AG09309 (cell line): ENCODE data around the gene HLX.

Experiments used
- DNase-seq: peaks from one replicate; pipeline ENCODE4 v3.0.0-alpha.2; 2010; ENCODE audit warnings: low read depth
- H3K4me3 ChIP-seq: 2 replicates; pipeline ENCODE4 v1.5.1; 2011; ENCODE audit warnings: mild to moderate bottlenecking, low read depth, low read length, moderate library complexity; ENCODE audit not compliant: control insufficient read depth
- CTCF ChIP-seq: IDR thresholded peaks from 2 replicates; pipeline ENCODE4 v1.5.1; 2011; ENCODE audit warnings: mild to moderate bottlenecking, low read depth, low read length, inconsistent platforms; ENCODE audit not compliant: insufficient read depth, control insufficient read depth; ENCODE audit errors: missing control alignments

Gene HLX

DNA sequence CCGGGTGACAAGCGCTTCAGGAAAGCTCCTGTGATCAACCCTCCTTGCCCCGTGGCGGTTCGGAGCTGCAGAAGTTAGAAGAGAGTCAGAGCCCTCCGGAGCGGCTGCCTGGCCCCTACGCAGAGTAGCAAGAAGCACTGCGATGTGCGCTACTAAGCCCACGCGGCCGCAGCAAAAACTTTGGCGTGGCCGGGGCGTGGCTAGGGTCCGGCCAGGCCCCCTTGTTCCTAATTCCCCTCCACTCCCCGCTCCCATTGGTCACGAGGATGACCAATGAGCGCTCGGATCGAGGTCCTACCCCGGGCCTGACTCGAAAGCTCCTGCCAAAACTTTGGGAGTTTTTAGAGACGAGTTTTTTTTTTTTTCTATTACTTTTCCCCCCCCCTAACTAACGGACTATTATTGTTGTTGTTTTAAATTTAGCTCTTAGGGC is at the start of gene HLX:
TSS of gene HLX (plus strand) at position 368 of the 433 bp plus-strand sequence. CDS start 415 bp downstream, outside the sequence.
- peak within 1 kb of the TSS; percentile 61 for H3K4me3 ChIP-seq
- peak; percentile 72 for DNase-seq
- TF ChIP-seq CTCF = no peak

- no peak for DNase-seq
- TF ChIP-seq CTCF = no peak
- no peak overlapping the region for H3K4me3 ChIP-seq
These were observed 45.8 kb upstream of the HLX start for GRCh38 chr1:220833436-220833835.

DNA sequence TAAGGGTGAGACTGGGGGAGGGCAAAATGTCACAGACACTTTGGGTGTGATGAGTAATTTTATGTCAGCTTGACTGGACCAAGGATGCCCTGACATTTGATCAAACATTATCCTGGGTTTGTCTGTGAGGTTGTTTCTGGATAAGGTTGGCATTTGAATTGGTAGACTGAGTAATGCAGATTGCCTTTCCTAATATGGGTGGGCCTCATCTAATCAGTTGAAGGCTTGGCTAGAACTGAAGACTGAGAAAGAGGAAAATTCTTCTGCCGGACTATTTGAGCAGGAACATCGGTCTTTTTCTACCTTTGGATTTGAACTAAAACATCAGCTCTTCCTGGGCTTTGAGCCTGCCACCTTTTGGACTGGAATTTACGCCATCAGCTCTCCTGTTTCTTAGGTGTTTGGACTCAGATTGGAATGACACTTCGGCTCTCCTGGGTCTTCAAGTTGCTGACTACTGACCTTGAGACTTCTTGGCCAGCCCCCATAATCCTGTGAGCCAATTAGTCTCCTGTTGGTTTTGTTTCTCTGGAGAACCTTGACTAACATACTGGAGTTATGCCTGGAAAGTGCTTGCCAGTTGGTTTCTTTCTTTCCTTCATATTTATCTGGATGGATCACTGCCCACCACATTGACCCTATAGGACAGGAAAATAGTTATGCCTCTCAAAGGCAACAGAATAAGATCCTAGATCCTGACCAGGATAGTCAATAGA is 44.9 kb upstream of the HLX start:
- no peak overlapping the region for H3K4me3 ChIP-seq
- no peak for DNase-seq
- TF ChIP-seq CTCF = no peak

GRCh38 chr1:220838578-220838977 is 40.7 kb upstream of the HLX start:
- H3K4me3 ChIP-seq = no peak overlapping the region
- DNase-seq = no peak
- TF ChIP-seq CTCF = no peak

DNA sequence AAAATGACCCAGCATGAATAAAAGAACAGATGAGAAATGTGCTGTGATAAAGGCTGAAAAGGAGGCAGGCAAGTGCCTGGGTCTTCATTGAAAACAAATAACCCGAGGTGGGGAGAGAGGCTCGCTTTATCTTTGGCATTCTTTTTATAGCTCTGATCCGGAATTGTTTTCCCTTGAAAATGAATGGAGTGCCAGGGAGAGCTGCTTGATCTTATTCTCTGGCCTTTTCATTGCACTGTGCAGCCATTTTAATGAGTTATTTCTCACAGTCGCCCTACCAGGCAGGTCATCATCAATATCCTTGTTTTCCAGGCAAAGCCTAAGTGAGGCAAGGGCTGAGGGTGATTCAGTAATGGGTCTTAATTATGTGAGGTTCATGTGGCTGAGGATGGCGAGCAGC is 39.8 kb upstream of the HLX start:
- no peak for DNase-seq
- no peak overlapping the region for H3K4me3 ChIP-seq
- TF ChIP-seq CTCF = no peak

DNA sequence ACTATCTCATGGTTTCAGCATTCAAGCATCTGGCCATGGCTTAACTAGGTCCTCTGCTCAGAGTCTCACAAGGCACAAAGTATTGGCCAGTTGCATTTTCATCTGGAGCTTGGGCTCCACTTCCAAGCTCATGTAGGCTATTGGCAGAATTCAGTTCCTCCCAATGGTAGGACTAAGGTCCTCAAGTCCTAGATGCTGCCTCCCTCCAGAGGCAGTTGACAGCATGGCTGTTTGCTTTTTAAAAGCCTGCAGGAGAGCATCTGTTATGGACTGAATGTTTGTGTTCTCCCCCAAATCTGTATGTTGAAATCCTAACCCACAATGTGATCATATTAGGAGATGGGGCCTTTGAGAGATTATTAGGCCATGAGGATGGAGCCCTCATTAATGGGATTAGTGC is 38.0 kb upstream of the HLX start:
- no peak overlapping the region for H3K4me3 ChIP-seq
- peak; percentile 14 for TF ChIP-seq CTCF
- no peak for DNase-seq
